HG03175 (cell line): Measurements from ENCODE around the gene NFATC2.

Source experiments
- ATAC-seq: cut with Tn5 transposase; IDR thresholded peaks from one replicate; pipeline ENCODE4 v1.9.1; 2021; ENCODE audit warnings: mild to moderate bottlenecking, moderate library complexity; ENCODE audit not compliant: unreplicated experiment

The NFATC2 gene

GRCh38 chr20:51399006-51399890, 143.3 kb downstream of the NFATC2 start:
- ATAC-seq = no peak

DNA sequence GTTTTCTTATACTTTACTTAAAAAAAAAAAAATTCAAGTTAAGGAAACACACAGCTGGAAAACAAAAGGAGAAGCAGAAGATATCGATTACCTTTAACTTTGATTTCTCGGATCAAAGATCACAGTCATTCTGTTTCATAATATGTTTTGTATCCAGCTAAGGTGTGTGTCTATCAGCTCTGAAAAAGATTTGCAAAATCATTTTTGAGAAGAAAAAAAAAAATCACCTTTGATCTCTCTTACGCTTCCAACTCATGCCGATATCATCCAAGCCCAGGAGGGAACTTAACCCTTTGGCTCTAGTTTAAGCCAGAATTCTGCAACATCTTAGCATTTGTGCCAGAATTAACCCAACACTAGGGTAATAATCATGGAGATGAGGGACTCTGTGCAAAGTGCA, 144.0 kb downstream of the NFATC2 start:
- ATAC-seq = no peak

DNA sequence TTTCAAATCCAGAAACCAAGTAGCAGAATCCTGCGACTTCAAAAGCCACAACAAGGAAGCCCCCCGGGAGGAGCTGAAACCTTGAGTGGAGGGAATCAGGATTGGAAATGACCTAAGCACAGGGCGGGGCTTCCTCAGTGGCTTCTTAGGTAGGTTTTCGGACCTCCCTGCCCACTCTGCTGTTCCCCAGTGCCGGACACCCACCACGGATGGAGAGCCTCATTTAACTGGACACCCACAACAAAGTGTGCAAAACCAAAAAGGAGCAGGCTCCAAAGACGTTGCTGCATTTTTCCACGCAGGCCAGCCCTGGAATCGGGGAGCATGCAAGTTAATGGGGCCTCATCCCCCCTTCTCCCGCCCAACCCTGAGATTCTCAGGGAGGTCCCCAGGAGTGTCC, 144.4 kb downstream of the NFATC2 start:
- no peak for ATAC-seq

DNA sequence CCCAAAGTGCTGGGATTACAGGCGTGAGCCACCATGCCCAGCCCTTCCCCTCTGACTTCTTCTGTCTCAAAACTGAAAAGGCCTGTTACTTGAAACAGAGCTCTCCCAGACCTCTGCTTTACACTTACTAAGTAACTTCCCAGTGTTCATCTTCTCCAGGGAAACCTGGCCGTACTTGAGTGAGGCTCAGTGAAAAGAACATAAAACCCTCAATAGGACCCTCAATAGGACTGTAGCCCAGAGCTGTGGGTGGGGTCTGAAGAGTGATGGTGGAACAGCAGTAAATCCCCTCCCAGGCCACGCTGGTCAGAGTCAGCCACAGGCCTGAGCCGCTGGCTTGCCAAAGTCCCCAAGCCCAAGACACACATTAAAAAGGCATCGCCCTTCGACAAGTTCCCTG, 145.4 kb downstream of the NFATC2 start:
- no peak for ATAC-seq

DNA sequence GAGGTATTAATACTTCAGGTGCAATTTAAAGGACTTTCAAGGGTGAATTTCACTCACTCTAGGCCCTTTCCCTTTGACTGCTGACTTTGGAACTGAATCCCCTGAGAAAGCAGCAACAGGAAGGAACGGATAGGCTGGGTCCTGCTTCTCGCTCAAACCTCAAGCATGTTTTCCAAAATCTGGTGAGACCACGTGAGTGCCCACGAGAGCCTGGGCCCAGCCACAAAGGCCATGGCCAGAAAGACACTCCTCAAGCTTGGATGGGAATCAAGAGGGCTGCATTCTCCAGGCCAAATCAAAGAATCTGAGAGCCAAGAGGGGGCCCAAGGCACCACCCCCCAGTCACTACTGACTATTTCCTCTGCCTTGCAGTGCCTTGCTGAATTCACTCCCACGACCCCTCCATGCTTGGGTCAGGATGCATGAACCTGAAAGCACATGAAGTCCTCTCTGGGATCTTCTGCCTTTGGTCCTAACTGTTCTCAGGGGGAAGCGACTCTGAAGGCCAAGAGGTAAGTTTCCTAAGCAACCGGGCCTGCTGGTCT, 146.1 kb downstream of the NFATC2 start:
- ATAC-seq = no peak

DNA sequence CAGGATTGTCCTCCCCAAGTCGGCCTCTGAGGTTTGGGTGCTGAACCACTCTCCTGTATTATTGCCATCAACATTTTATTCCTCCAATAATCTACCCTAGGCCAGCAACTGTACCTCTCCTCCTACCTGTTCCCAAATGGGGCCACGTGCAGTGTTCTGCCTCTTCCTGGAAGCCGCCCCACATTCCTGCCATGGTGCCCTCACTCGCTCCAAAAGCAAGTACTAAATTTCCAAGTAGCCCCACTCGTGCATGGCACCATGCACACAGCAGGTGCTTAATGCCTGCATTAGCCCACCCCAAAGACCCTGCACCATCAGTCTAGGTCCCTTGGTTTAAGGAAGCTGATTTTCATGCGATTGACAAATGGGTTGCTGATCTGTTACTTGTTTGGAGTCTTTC, 147.8 kb downstream of the NFATC2 start:
- no peak for ATAC-seq

DNA sequence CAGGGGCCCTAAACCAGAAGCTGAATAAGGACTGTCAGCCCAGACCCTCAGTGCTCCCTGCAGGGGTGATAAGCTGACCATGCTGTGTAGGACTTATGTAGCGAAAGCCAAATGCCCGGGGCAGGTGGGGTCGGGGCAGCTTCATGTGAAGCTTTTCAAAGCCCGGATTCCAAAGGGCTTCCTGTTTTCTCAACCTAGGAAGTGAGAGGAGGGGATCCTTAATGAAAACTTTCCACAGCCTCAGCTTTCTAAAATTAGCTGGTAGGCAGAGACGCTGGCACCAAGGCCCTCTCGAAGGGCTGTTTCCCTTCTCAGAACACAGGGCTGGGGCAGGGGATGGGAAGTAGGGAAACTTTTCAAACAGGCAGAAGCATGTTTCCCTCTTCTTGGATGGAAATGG, 148.9 kb downstream of the NFATC2 start:
- no peak for ATAC-seq

- ATAC-seq = no peak
Measured at GRCh38 chr20:51392614-51393186, 149.8 kb downstream of the NFATC2 start.

GRCh38 chr20:51391926-51392325, 150.6 kb downstream of the NFATC2 start:
- no peak for ATAC-seq

DNA sequence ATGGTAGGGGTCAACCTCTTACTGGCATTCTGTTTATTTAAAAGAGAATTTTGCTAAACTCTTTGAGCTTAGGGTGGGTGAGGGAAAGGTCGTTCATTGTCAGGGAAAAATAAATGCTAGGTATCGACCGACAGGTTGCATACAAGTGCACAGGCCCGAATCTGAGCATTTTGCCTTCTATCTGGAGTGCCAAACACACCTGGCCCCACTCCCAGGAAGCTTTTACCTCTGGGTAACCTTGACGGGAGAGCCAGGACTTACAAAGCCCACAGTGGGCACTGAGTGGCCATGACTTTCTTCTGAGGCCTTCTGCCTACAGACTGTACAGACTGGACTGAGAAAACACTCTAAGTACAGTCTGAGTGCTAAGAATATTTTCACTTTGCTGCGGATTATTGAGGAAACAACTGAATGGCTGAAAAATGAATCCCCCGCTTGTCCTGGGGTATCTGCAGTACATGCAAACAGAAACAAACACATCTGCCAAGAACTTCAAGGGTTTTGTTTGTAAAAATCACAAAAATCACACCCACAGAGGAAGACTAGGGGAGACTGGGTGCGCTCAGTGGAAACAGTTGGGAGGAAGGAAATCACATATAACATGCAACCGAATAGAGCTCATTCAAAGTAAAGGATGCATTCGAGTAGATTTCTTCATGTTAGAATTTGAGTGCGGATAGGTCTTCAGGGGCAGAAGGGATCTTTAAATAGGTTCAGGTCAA, 152.8 kb downstream of the NFATC2 start:
- ATAC-seq = no peak

GRCh38 chr20:51388756-51389542, 153.6 kb downstream of the NFATC2 start:
- no peak for ATAC-seq

DNA sequence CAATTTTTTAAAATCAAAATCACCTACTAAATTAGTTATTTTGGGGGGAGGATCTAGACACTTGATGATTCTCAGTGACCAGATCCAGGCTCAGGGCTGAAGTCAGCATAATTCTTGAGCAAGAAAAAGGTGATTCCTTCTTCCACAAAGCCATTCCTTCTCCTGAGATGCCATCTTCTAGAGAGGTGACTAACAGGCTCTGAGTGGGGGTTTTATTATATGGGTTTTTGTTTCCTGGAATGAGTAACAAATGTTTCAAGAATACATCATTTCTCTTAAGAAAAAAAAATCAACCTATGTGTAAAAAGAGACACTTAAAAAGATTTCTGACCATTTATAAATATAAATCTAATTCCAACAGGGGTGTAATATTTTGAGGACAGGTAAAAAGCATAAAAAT, 154.3 kb downstream of the NFATC2 start:
- ATAC-seq = no peak

DNA sequence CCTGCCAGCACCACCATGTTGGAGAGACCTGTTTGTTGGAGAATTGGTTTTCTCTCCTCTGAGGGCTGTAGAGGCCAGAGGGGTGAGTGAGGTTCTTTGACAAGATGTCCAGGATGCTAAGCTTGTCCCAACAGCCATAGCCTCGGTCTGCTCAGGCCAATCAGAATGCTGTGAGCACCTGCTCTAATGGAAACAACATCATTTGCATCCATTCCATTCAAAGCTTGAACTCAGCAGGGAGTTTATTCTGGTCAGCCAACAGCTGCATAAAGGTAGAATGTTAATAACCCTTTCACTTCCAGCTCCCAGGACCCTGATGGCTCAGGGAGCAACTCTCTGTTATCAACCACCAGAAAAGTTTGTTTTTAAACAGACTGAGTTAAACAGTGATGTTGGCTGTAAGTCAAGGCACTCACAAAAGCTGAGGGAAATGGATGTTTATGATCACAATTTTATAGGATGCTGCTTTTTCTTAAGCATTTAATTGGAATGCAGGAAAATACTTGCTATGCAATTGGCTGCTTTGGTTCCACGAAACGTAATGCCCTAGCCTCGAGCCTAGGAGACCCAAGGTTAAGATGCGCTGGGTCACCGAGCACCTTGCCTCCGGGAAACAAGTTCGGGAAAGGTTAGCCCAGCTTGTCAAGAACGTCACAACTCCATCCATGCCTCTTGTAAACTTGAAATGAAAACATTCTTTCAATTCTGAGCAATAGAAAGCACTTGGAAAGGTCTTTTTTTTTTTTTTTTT, 155.2 kb downstream of the NFATC2 start:
- no peak for ATAC-seq

- ATAC-seq = no peak
Measured at GRCh38 chr20:51386586-51386985, 155.9 kb downstream of the NFATC2 start.

- ATAC-seq = no peak
Measured at GRCh38 chr20:51385646-51386530, 156.6 kb downstream of the NFATC2 start.

DNA sequence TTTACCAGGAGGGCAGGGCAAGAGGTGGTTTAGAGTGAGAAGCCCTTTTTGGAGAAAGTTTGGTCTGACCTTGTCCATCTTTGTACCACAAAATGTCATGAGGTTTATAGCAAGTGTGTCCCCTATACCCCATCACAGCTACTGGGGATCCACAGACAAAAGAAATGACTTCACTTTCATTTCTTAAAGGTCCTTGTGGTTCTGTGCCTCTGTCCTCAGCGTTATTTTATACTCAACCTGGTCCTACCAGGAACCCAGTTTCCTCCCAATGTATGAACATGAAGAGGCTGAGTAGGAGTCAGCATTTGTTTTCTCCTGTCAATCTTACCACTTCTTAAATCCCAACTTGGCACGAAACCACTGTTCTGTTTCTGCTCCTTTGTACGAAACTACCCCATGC, 157.6 kb downstream of the NFATC2 start:
- no peak for ATAC-seq

GRCh38 chr20:51383891-51384510, 158.5 kb downstream of the NFATC2 start:
- ATAC-seq = no peak

DNA sequence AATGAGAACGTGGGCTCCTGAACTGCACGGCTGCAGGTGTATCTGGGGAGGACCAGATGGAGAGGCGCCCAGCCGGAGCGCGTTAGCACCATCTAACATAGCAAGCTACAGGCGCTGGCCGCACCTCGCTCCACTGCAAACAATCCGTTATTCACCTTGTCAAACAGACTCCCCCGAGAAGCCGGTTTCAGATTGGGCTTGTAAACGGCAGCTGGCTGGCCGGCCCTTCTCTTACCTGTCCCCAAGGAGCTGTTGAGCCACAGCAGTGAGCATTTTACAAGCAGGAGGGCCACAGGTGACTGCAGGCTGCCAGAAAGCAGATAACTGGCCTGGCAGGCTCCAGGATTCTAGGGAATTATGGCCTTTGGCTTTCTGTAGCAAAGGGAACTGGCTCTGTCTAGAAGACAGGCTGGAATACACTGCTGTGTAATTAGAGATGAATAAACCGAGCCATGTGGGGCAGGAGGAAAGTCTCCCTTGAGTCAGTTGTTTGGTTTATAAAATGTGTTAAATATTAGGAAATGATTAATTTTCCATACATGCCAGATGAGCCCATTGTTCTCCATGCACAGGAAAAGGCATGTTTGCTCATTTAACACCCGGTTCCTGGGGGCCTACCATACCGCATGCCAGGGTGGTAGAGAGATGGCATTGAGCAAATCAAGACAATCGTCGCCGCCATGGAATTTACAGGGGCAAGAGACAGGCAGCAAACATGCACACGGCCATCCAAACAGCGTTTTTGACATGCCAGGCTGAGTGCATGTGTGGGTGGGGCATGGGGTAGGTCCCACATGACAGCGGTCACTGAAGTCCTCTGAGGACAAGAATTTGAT, 159.3 kb downstream of the NFATC2 start:
- no peak for ATAC-seq
